Activated T-helper 1 cell treated with anti-CD3 and anti-CD28 coated beads, Interleukin-12 subunit alpha, Interleukin-12 subunit beta, Interleukin-2, Interleukin-4 antibody, amounts not matched to agents 30 ng/mL and 10 ng/mL and 1 ng/mL, durations not matched to agents 14 hours and 24 hours and 36 hours (primary cell): Measurements from ENCODE around the gene CELF4. TPM values are rescaled to one million over a fixed set of nuclear protein-coding genes. Genes with fewer than 3 reads are reported as not detected.

ENCODE experiments used
- DNase-seq: peaks from one replicate; pipeline ENCODE4 v3.0.0; 2021; ENCODE audit warnings: low spot score
- H3K27ac Mint-ChIP-seq: one replicate; pipeline ENCODE4 v1.8.0; 2021; ENCODE audit warnings: mild to moderate bottlenecking, mixed read lengths
- H3K27me3 Mint-ChIP-seq: one replicate; pipeline ENCODE4 v1.8.0; 2022; ENCODE audit warnings: mild to moderate bottlenecking, moderate library complexity, mixed read lengths; ENCODE audit not compliant: insufficient read depth
- H3K36me3 Mint-ChIP-seq: one replicate; pipeline ENCODE4 v1.8.0; 2021; ENCODE audit warnings: low read depth, mixed read lengths
- H3K4me1 Mint-ChIP-seq: one replicate; pipeline ENCODE4 v1.8.0; 2021; ENCODE audit warnings: low read depth, mixed read lengths
- H3K4me3 Mint-ChIP-seq: one replicate; pipeline ENCODE4 v1.8.0; 2021; ENCODE audit warnings: mild to moderate bottlenecking, moderate library complexity, mixed read lengths
- H3K9me3 Mint-ChIP-seq: one replicate; pipeline ENCODE4 v1.8.0; 2021; ENCODE audit warnings: mixed read lengths
- intact Hi-C: fragments of 100-400 bp; cut with micrococcal nuclease; formaldehyde crosslinking; loops from one replicate; pipeline ENCODE4 v1.15.1; 2024
- total RNA-seq: library from RNA; stranded (reverse); gene quantifications from 2 replicates; pipeline ENCODE4 v1.2.3, GENCODE V29; 2022

CELF4 gene
- total RNA-seq, 1 donor from 2014 or later, result not detected

GRCh38 chr18:37307181-37307580, 258.4 kb downstream of the CELF4 start:
- no peak for DNase-seq
- Mint-ChIP-seq H3K27me3 (no peaks in the 10 kb centered on the region), H3K36me3 (no peaks in the 10 kb centered on the region), H3K9me3 (no peaks in the 10 kb centered on the region), H3K27ac (no peak overlapping the region), H3K4me3 (no peak overlapping the region), H3K4me1 (no peaks in the 10 kb centered on the region)
- intact Hi-C loops, result no loop called here

GRCh38 chr18:37306432-37306831, 259.2 kb downstream of the CELF4 start:
- intact Hi-C loops, result no loop called here
- Mint-ChIP-seq H3K4me1 (no peaks in the 10 kb centered on the region), H3K27me3 (no peaks in the 10 kb centered on the region), H3K4me3 (no peak overlapping the region), H3K9me3 (no peaks in the 10 kb centered on the region), H3K36me3 (no peaks in the 10 kb centered on the region), H3K27ac (no peak overlapping the region)
- DNase-seq, result no peak

DNA sequence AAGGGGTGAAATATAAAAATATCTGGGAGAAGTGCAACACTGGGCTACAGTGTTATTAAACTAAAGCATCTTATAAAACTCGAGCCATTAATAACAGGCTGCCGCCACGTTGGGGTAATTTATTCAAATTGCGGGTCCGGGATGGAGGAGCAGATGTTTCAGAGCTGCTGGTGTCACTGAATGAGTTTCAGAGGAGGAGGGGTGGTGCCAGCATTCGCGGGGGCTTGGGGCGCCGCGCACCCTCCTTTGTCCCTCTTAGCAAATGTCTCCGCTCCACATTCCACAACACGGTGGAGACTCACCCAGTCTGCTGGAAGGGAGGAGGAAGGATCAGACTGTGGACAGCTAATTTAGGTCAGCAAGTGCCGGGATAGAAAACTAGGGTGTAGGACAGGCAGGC, 260.5 kb downstream of the CELF4 start:
- no peaks in the 10 kb centered on the region for H3K9me3 Mint-ChIP-seq
- H3K27ac Mint-ChIP-seq, result no peak overlapping the region
- H3K36me3 Mint-ChIP-seq, result no peaks in the 10 kb centered on the region
- H3K4me1 Mint-ChIP-seq, result no peaks in the 10 kb centered on the region
- H3K27me3 Mint-ChIP-seq, result no peaks in the 10 kb centered on the region
- DNase-seq, result no peak
- intact Hi-C loops, result no loop called here
- no peak overlapping the region for H3K4me3 Mint-ChIP-seq

- DNase-seq, result no peak
- no peaks in the 10 kb centered on the region for H3K4me1 Mint-ChIP-seq
- no peaks in the 10 kb centered on the region for H3K27me3 Mint-ChIP-seq
- H3K4me3 Mint-ChIP-seq, result no peak overlapping the region
- no peak overlapping the region for H3K27ac Mint-ChIP-seq
- no peaks in the 10 kb centered on the region for H3K9me3 Mint-ChIP-seq
- no peaks in the 10 kb centered on the region for H3K36me3 Mint-ChIP-seq
- intact Hi-C loops, result no loop called here
Observed at GRCh38 chr18:37304012-37304680, 261.5 kb downstream of the CELF4 start.

DNA sequence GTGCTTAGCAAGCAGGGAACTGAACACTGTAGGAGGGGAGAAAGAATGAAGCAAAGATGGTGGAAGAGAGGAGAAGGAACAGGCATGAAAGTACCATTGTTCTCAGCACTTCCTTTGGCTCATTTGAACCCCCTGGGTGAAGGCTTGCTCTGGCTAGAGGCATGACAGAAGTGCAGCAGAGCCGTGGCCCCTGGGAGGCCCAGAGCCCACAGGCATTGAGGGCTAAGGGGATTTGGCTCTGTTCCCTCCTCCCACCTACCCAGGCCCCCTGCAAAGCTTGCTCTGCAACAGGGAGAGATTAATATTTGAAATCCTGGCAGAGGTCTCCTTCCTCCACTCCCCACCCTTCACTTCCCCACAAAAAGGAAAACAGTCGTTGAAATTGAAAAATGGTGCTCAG, 262.6 kb downstream of the CELF4 start:
- H3K27me3 Mint-ChIP-seq, result no peaks in the 10 kb centered on the region
- no peaks in the 10 kb centered on the region for H3K9me3 Mint-ChIP-seq
- H3K36me3 Mint-ChIP-seq, result no peaks in the 10 kb centered on the region
- no peak overlapping the region for H3K27ac Mint-ChIP-seq
- H3K4me1 Mint-ChIP-seq, result no peaks in the 10 kb centered on the region
- DNase-seq, result no peak
- H3K4me3 Mint-ChIP-seq, result no peak overlapping the region
- intact Hi-C loops, result no loop called here

GRCh38 chr18:37302519-37302918, 263.1 kb downstream of the CELF4 start:
- intact Hi-C loops, result no loop called here
- Mint-ChIP-seq H3K36me3 (no peaks in the 10 kb centered on the region), H3K27me3 (no peaks in the 10 kb centered on the region), H3K27ac (no peak overlapping the region), H3K9me3 (no peaks in the 10 kb centered on the region), H3K4me3 (no peak overlapping the region), H3K4me1 (no peaks in the 10 kb centered on the region)
- DNase-seq, result no peak

DNA sequence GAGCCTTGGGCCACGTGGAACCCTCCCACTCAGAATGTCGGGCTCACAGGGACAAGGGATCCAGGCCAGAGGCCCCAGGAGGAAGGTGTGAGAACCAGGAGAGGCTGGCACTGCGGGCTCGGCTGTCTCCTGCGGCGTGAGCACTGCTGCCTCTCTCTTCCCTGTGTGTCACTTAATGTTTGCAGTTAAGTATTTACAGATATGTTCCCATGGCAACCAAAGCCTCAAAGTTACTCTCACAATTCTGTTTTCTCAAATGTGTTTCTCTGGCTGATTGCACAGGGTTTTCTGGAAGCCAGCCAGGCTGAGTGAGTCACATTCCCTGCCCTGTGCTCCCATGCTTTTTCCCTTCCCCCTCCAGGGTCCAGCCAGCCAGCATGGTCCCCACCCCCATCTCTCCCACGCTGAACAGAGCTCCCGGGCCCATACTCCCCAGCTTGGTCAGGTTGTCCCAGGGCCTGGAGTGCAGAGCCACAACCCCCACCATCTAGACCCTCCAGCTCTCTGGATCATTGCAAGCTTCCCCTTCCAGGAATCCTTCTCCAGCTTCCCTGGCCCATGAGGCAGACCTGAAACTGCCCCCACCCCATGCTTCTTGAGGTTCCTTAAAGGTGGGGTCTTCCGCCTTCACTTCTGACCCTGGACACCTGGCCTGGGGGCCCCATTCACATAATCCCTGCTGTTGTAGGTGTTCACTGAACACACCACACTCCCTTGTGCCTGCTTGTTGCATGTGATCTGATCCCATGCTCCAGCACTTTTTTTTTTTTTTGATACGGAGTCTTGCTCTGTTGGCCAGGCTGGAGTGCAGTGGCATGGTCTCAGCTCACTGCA, 265.9 kb downstream of the CELF4 start:
- no peaks in the 10 kb centered on the region for H3K36me3 Mint-ChIP-seq
- intact Hi-C loops, result no loop called here
- peaks cover 1% of the 10 kb centered on the region for H3K27me3 Mint-ChIP-seq
- H3K4me1 Mint-ChIP-seq, result no peaks in the 10 kb centered on the region
- no peak for DNase-seq
- no peak overlapping the region for H3K4me3 Mint-ChIP-seq
- H3K9me3 Mint-ChIP-seq, result no peaks in the 10 kb centered on the region
- no peak overlapping the region for H3K27ac Mint-ChIP-seq

DNA sequence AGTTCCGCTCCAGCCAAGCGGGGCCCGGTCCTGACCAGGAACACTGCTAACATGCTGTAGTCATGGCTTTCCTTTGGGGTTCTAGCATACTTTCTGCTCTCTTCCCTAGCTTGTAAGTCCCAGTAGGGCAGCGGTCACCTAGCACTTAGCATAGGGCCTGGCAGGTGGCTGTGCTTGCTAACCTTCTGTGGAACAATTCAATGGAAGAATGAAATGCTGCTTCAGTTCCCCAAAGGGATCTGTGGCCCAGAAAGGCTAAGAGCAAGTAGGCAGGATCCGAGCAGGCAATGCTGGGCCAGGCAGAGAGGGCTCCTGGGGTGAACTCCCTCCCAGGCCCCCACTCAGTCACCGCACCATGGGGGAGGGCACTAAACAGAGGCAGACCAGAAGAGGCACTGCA, 266.8 kb downstream of the CELF4 start:
- H3K4me1 Mint-ChIP-seq, result no peaks in the 10 kb centered on the region
- no peaks in the 10 kb centered on the region for H3K9me3 Mint-ChIP-seq
- intact Hi-C loops, result no loop called here
- no peak for DNase-seq
- H3K27me3 Mint-ChIP-seq, result peaks cover 1% of the 10 kb centered on the region
- H3K4me3 Mint-ChIP-seq, result no peak overlapping the region
- H3K27ac Mint-ChIP-seq, result no peak overlapping the region
- no peaks in the 10 kb centered on the region for H3K36me3 Mint-ChIP-seq

DNA sequence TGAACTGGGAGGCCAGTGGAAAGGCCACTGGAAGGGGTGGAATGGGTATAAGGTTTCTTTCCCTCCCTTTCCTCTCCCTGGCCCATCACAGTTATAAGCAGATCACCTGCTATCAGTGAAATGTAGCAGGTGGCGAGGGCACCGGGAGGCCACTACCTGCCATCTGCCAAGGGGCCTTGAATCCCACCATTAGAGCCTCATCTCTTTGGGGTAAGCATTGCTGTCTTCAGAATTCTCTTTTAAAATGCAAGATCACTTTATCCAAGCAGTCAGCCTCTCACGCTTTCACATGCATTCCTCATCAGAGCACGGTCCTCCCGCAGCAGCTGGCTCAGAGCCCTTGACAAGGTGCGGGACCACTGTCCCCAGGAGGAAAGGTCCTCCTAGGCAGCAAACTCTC, 268.5 kb downstream of the CELF4 start:
- Mint-ChIP-seq H3K4me1 (no peaks in the 10 kb centered on the region), H3K36me3 (no peaks in the 10 kb centered on the region), H3K27ac (no peak overlapping the region), H3K4me3 (no peak overlapping the region), H3K9me3 (no peaks in the 10 kb centered on the region), H3K27me3 (peaks cover 1% of the 10 kb centered on the region)
- DNase-seq, result no peak
- intact Hi-C loops, result no loop called here

GRCh38 chr18:37294951-37295350, 270.6 kb downstream of the CELF4 start:
- peaks cover 1% of the 10 kb centered on the region for H3K27me3 Mint-ChIP-seq
- intact Hi-C loops, result no loop called here
- no peak for DNase-seq
- H3K4me3 Mint-ChIP-seq, result no peak overlapping the region
- no peak overlapping the region for H3K27ac Mint-ChIP-seq
- no peaks in the 10 kb centered on the region for H3K9me3 Mint-ChIP-seq
- no peaks in the 10 kb centered on the region for H3K36me3 Mint-ChIP-seq
- H3K4me1 Mint-ChIP-seq, result no peaks in the 10 kb centered on the region

- Mint-ChIP-seq H3K27ac (no peak overlapping the region), H3K36me3 (no peaks in the 10 kb centered on the region)
Observed at GRCh38 chr18:37293359-37293758, 272.2 kb downstream of the CELF4 start.

GRCh38 chr18:37289423-37289822, 276.2 kb downstream of the CELF4 start:
- intact Hi-C loops, result no loop called here
- Mint-ChIP-seq H3K4me1 (no peaks in the 10 kb centered on the region), H3K27me3 (no peaks in the 10 kb centered on the region), H3K36me3 (no peaks in the 10 kb centered on the region), H3K9me3 (no peaks in the 10 kb centered on the region), H3K27ac (no peak overlapping the region), H3K4me3 (no peak overlapping the region)
- DNase-seq, result no peak

More at GRCh38 chr18:37293359-37293758, 272.2 kb downstream of the CELF4 start:
- Mint-ChIP-seq H3K4me3 (no peak overlapping the region), H3K4me1 (no peaks in the 10 kb centered on the region), H3K27me3 (peaks cover 1% of the 10 kb centered on the region), H3K9me3 (no peaks in the 10 kb centered on the region)
- DNase-seq, result no peak
- intact Hi-C loops, result no loop called here

- no peak for DNase-seq
- Mint-ChIP-seq H3K36me3 (no peaks in the 10 kb centered on the region), H3K9me3 (no peaks in the 10 kb centered on the region), H3K4me3 (no peak overlapping the region), H3K27ac (no peak overlapping the region), H3K27me3 (no peaks in the 10 kb centered on the region), H3K4me1 (no peaks in the 10 kb centered on the region)
- intact Hi-C loops, result no loop called here
Observed at GRCh38 chr18:37287601-37288000, 278.0 kb downstream of the CELF4 start.
